ENCODE data around the gene PRTG.
A peak's percentile ranks its signal among the peaks of the same experiment; 100 is the strongest.
"Not testable (repeated sequence)": the region's sequence is repeated elsewhere in the genome, so short reads cannot be mapped to it uniquely, and the experiment has no call there.

PRTG gene

DNA sequence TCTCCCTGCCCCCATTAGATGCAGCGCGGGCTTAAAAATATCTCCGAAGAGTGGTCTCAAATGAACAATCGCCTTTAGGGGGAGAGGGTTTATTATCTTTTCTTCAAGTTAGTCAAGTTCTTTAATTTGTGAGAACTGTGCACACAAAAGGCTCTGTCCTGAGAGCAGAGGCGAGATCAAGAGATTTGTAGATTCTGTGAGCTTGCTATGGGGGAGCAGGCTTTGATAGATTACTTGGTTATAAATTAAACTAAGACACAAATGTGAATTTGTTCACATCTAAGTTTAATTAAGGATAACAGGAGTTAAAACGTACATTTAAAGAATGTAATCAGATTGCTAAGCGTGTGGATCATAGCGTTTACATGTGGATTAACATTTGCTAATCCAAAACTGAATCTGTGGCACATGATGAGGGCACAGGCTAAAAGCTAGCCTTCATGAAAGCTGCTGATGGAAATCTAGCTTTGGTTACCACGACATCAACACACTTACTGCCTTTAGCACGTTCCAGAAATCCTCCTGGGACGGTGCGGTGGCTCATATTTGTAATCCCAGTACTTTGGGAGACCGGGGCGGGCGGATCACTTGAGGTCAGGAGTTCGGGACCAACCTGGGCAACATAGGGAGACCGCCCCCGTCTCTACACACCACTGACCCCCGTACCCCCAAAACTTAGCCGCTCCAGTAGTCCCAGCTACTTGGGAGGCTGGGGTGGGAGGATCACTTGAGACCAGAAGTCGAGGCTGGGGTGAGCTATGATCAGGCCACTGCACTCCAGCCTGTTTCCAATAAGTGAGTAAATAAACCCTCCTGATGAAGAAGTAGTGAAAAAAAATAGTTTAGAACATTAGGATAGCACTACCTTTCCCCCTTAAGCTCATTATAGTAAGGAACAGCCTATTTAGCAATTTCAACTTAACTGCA lies 1.0 kb upstream of the PRTG start:
- DNase-seq = peak in 2 of 10 donors; percentile 51 to 74
- intact Hi-C loops (cut with DNase I) = no loop called here

DNA sequence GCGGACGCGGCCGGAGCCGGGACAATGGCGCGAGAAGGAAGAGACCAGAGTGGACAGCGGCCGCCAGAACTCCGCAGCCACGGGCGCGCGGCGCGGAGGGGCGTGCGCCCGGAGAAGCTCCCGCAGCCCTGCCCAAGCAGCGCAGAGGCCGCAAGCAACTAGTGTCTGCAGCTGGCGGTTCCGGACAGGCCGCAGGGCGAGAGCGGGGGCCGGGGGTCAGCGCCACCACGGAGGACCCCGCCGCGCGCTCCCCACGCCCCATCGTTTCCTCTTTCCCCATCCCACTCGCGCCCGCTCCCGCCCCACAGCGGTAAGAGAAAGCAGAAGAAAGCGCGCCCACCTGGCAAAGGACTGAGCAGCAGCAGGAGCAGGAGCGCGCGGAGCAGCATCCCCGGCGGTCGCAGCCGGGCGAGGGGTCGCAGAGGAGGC lies 440 bp downstream of the PRTG start:
- DNase-seq = peak in 7 of 10 donors; percentile 14 to 90 (median 33)
- intact Hi-C loops (cut with DNase I) = no loop called here

DNA sequence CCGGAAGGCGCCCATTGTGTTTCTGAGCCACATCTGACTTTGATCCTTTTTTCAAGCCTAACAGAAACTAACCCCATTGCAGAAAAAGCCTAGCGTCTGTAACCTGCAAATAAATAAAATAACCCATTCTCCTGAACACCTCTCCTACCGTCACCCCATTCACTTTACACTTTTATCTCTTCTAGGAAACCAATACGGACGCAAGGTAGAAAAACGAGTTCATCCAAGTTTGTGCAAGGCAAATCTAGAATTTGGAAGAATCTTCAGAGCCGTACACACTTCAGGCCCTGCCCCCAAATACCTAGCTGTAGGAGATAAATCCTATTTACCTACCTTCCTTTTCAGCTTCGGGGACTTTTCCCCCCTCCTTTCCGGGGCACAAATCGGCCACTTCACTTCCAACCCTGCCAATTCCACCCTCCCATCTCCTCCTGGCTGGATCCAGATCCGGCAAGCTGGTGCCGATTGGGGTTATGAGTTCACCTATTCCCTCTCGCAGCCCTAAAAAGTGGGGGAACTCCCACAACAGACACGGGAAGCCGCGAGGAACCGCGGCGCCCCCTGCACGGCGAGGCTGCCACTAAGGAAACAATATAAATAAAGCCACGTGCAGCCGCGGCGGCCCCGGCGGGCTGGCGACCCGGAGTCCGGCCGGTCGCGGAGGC lies 987 bp downstream of the PRTG start:
- DNase-seq = peak in 1 of 10 donors; percentile 82
- intact Hi-C loops (cut with DNase I) = no loop called here

DNA sequence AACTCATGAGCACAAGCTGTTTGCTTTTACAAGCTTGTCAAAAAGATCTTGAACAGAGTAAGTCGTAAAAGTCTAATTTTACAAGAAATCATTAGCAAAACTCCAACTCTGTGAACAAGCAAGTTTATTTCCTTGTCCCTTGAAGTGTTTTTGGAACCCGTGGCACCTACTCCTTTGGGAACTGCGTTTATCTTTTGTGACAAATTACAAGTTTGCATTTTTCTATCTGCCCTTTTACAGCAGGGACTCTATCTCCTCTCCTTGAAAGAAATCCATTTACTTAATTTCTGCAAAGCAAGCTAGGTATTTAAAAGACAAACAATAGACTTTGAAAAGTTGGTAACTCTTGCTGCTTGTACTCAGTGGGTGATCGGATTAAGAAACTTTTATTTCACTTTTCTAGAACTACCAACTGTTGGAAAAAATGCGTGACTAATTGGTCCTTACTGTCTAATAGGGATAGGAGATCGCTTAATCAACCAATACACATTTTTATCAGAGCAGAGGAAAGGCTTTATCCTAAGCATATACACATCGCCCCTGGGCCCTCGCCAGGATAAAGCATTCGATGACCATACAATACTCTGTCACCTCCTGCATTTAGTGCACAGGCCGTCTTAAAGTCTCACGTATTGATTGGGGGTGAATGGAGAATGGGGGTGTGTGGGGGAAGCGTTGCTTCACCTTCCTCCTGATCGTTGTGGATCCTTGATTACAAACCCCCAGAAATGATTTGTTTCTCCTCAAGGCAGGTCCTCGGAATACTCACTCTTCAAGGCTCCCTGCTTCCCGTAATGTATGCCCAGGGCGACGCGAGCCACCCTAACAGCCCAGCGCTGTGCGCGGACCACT lies 1.7 kb downstream of the PRTG start:
- DNase-seq = no peak

DNA sequence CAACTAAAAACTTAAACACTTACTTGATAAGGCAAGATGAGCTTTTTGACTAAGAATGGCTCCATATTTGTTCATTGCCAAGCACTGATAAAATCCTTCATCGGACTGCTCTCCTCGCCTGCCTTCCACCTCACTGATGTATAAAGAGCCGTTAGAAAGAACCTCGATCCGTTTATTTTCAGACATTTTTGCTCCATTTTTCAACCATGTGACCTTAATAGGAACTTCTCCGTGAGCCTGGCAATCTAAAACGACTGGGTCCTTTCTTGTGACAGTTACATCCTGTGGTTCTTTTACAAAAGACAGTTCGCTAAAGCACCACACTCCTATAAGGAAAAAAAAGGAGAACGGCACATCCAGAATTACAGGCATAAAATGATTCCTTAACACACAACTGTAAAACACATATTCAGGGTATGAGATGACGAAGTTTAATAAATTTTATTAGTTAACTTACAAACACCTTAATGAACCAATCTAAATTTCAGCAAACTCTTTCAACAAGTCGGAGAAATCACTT lies 2.5 kb downstream of the PRTG start:
- no peak for DNase-seq
- intact Hi-C loops (cut with DNase I) = no loop called here

More for the DNA sequence above, 1.7 kb downstream of the PRTG start:
- intact Hi-C loops (cut with DNase I) = no loop called here

DNA sequence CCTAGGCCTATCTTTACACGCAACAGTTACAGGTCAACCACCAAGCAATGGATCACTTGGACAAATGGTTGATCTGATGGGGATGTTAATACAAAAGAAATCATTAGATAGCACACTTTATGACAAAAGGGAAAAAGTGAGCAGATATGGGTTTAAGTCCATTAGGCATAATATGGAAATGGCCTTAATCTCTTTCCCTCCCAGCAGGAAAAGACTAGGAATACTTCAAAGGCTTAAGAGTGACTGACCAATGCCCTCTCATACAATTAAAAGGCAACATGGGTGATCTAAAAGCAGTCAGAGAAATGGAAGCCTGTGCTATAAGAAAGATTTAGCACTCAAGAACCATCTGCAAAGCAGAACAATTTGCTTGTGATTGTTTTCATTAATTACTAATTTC lies 3.3 kb downstream of the PRTG start:
- no peak for DNase-seq
- intact Hi-C loops (cut with DNase I) = no loop called here

DNA sequence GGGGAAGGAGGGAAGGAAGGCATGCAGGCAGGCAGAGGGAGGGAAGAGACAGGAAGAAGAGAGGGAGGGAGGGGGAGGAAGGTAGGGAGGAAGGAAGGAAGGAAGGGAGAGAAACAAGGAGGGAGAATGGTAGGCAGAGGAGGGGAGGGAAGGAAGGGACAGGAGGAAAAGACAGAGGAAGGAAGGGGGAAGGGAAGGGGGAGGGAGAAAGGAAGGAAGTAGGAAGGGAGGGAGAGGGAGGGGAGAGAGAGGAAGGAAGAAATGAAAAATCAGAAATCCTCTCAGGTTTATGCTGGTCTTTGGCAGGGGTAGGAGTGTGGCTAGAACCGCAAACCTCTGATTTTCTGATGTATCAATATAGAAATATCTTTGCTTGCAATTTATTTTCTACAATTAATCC lies 4.2 kb downstream of the PRTG start:
- intact Hi-C loops (cut with DNase I) = no loop called here
- DNase-seq = no peak

DNA sequence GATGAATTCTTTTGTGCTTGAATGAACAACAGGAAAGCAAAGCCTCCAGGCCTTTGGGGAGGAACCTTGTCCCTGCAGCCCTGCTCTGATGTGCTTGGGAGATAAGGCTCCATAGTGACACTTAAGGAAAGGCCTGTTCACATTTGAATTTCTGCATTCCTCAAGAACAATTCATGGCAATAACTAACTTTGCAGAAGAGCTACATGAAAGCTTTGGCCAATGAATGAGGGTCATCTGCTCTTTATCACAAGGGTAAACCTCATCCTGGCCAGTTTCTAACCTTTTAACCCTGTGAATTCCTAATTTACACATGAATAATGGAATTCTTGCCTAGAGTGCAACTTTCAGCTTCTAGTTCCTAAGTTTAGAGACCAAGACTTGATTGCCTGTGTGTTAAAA lies 5.6 kb downstream of the PRTG start:
- DNase-seq = no peak
- intact Hi-C loops (cut with DNase I) = no loop called here

DNA sequence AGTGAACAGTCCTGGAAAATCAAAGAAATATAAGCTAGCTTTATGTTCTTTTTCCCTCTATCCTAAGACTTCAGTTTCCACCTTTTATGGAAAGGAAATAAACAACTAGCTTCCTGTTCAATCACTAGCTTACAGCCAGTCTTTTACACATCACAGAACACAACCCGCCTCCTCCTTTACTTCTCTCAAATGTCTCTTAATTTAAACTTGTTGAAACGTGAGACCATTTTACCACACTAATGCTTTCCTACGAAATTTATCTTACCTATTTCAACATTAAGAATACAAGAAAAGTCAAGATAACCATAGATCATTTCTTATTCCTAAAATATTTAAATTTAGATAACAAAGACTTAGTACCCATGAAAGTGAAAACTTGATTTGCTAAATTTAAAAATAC lies 6.2 kb downstream of the PRTG start:
- DNase-seq = no peak
- intact Hi-C loops (cut with DNase I) = no loop called here

DNA sequence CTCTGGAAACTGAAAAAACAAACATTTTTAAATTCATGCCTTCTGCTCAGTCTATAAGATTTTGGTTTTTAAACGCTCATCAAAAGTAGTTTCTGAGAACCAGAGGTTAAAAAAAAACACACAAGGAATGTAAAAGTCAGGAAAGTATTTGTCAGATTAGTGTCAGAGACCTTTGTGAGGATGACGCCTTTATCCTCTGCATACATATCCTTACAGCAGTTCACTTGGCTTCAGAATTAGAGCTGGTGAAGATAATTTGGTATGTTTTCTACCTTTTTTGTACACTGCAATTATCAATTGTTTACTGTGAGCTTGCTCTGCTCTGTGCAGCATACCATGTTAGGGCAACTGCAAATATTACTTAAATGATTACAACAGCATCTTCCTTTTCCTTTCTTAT lies 8.3 kb downstream of the PRTG start:
- intact Hi-C loops (cut with DNase I) = no loop called here
- DNase-seq = no peak

DNA sequence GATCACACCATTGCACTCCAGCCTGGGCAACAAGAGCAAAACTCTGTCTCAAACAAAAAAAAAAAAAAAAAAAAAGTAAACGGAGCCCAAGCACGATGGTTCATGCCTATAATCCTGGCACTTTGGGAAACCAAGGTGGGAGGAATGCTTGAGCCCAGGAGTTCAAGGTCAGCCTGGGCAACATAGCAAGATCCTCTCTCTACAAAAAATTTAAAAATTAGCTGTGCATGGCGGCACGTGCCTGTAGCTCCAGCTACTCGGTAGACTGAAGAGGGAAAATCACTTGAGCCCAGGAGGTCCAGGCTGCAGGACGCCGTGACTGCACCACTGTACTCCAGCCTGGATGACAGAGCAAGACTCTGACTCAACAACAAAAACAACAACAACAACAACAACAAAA lies 9.5 kb downstream of the PRTG start:
- DNase-seq; intact Hi-C loops (cut with DNase I): not testable (repeated sequence)

DNA sequence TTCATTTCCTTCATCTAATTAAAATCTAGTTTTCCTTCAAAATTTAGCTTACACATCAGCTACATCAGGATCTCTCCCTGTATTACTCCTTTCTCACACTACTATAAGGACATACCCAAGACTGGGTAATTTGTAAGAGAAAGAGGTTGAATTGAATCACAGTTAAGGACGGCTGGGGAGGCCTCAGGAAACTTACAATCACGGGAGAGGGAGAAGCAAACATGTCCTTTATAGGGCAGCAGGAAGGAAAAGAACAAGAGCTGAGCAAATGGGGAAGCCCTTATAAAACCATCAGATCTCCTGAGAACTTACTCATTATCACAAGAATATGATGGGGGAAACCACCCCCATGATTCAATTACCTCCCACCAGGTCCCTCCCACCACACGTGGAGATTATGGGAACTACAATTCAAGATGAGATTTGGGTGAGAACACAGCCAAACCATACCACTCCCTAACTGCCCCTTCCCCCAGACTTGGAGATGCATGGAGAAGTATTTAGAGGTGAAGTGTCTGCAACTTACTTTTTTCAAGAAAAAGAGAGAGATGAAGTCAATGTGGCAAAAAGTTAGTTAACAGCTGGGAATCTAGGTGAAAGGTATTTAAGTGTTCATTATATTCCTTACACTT lies 21.3 kb downstream of the PRTG start:
- intact Hi-C loops (cut with DNase I) = no loop called here
- DNase-seq = no peak

DNA sequence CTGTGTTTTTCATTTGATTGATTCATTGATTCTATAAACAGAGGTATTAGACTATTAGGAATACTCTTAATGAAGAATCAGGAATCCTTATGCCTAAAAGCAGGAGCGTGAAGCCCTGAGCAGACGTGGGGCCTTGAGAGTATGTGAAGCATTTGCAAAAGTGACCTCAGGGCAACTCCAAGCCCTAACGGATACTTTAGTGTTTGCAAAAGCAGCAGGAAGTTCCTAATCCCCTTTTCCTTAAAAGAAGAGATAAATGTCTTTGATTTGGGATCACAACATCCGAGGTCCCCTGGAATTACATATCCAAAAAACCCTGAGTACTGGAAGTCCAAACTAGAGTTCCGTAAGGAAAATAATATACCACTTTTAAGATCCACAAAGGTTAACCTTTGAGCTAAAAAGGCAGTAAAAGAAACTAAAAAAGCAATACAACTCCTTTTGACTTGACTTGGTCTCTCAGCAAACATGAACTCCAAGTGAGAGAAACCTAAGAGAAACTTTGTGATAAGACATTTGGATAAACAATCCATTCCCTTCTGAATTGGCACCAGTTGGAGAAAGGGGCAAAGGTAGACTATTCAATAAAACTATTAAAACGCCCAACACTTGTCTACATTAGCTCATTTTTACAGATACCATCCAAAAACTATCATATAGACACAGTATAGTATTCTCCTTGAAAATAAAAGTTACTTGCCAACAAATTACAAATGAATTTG lies 27.4 kb downstream of the PRTG start:
- intact Hi-C loops (cut with DNase I) = no loop called here
- DNase-seq = no peak

DNA sequence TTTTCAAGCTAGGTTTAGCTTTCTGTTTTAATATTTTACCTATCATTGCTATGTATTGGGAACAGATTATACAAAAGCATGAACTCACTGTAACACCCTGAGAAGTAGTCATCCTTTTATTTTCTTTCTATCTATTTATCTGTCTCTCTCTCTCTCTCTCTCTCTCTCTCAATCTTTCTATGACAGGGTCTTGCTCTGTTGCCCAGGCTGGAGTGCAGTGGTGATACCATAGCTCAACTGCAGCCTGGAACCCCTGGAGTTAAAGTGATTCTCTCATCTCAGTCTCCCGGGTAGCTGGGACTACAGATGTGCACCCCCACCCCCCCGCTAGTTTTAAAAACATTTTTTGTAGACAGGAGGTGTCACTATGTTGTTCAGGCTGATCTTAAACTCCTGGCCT lies 28.9 kb downstream of the PRTG start:
- intact Hi-C loops (cut with DNase I) = no loop called here
- no peak for DNase-seq

DNA sequence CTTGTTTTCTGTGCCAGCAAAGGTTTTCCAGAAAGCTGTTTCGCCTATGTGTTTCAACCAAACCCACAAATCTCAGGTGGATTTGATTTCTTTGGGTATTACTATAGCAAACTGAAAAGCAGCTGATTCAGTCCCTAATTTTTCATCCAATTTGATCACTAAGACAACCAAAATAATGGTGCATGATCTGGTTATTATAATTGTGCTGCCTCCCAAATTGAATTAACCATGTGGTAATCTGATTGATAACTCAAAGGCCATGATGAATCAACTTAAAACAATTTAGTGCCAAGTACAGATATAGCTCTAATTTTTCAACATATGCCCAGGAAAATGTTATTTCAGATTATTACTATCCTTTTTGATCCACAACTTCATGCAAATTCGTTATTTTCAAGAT lies 30.6 kb downstream of the PRTG start:
- intact Hi-C loops (cut with DNase I) = no loop called here
- no peak for DNase-seq

DNA sequence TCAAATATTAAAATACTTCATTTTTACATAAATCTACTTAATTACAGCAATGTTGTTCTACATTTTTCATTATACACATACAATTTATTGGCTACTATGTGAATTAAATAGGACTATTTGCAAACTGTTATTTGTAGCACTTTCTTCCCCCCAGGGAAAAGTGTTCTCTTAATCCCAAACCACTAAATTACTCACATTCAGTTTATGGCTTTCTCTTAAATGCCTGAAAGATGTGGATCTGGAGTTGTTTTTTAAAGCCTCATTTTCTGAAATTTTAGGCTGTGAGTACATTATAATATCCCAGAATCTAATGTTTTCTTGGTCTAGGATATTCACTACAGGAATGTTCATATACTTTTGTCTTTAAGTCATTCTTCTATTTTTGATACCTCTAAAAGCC lies 32.7 kb downstream of the PRTG start:
- no peak for DNase-seq

DNA sequence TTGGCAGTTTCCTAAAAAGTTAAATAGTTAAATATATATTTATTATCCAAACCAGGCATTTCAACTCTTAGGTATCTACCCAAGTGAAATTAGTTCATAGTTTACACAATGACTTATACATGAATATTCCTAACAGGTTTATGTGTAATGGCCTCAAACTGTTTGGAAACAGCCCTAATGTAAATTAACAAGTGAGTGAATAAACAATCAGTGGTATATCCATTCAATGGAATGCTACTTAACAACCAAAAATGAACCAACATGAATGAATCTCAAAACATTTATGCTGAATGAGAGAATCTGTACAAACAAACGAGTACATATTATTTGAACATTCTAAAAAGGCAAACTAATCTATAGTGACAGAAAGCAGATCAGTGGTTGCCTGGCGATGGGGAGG lies 33.5 kb downstream of the PRTG start:
- intact Hi-C loops (cut with DNase I) = no loop called here
- no peak for DNase-seq

More for the DNA sequence above, 32.7 kb downstream of the PRTG start:
- intact Hi-C loops (cut with DNase I) = no loop called here

DNA sequence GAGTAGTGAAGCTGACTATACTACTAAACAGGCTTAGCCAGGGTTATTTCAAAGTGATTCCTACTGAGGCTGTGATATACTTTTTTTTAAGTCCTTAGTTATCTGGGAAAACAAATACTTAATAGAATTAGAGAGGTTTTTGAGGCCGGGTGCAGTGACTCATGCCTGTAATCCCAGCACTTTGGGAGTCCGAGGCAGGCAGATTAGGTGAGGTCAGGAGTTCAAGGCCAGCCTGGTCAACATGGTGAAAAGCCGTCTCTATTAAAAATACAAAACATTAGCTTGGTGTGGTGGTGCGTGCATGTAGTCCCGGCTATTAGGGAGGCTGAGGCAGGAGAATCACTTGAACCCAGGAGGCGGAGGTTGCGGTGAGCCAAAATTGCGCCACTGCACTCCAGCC lies 34.2 kb downstream of the PRTG start:
- no peak for DNase-seq
- intact Hi-C loops (cut with DNase I) = no loop called here

DNA sequence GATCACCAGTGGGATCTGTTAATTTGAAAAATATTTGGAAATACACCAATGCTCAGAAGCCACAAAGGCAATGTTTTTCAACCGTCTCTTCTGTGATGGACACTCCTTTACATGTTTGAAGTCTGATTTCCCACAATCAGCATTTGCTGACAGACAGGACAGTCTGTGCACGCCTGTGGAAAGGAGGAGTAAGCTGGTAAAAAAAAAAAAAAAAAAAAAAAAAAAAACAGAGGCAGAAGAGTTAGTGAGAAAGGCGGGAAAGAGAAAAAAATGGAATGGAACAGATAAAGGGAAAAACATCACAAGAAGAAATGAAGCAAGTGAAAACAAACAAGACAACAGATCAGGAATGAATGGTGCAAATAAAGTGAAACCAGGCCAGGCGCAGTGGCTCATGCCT lies 35.0 kb downstream of the PRTG start:
- intact Hi-C loops (cut with DNase I) = no loop called here

DNA sequence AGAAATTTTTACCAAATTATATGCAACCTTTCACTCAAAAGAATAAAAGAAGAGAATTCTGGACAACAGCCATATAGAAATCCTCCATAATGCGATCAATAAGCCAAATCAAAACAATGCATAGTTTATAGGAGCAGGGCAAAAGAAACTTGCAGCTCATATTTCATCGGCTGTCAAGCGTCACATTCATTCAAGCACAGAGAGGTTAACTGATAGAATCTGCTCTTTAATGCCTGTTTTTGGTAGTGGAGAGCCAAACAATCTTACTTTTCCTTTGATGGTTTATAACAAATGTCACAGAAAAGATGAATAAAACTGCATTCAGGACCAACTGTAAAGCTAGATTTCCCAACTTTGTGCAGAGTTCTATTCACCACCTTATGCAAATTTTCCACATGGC lies 35.4 kb downstream of the PRTG start:
- no peak for DNase-seq
- intact Hi-C loops (cut with DNase I) = no loop called here

More for the DNA sequence above, 35.0 kb downstream of the PRTG start:
- DNase-seq = no peak

Data from posterior cingulate gyrus (tissue), 11 donors.